DMS114 treated with DMSO at 0.1 percent for 48 hours (cell line): ENCODE results near the gene CCDC172.
"Not testable (repeated sequence)": the region's sequence is repeated elsewhere in the genome, so short reads cannot be mapped to it uniquely, and the experiment has no call there.

Source experiments
- DNase-seq: peaks from one replicate; lab custom pipeline; 2025; ENCODE audit not compliant: unreplicated experiment; lab: John Stamatoyannopoulos, UW

Gene CCDC172

GRCh38 chr10:116329153-116329552 is 4.9 kb downstream of the CCDC172 start:
- no peak for DNase-seq

DNA sequence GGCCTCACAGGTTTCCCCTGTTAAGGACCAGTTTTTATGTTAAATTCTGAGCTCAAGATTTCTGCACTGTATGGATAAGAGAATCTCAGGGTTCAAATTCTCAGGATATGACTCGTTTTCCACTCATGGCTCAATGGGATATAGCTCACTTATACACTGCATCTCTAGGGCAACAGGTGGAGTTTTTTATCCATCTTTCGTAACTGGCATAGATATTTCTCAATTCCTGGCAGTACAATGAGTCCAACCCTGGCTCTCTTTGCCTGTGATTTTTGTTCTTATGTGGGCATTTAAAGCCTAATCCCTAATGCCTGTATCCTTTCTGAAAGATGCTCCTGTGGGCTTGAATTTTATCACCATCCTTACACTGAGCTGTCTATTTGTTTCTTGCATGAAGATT is 7.6 kb downstream of the CCDC172 start:
- no peak for DNase-seq

GRCh38 chr10:116336866-116337265 is 12.6 kb downstream of the CCDC172 start:
- no peak for DNase-seq

DNA sequence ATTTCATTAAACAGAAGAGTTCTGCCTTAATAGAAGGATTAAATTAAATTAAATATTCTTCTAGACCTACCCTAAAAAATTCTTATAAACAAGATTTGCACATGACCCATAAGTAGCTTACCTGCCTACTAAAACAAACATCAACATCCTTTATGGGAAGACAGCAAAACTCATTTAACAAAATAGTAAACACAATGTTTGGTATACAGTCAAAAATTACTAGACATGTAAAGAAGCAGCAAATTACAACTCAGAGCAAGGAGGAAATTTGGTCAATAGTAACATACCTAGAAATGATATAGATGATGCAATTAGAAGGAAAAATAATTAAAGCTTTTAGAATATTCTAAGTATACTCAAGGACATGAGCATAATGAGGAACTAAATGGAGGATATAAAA is 27.9 kb downstream of the CCDC172 start:
- no peak for DNase-seq

- no peak for DNase-seq
Measured at GRCh38 chr10:116353817-116354216, 29.6 kb downstream of the CCDC172 start.

DNA sequence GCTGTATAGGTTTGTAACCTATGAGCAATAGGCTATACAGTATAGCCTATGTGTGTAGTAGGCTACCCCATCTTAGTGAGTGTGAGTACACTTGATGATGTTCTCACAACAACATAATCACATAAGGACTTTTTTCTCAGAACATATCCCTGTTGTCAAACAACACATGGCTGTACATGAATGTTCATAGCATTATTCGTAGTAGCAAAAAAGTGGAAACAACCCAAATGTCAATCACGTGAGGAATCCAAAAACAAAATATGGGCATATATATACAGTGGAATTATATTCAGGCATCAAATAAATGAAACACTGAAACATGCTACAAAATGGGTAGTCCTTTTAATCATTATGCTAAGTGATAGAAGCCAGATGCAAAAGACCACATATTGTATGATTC is 31.1 kb downstream of the CCDC172 start:
- no peak for DNase-seq

- no peak for DNase-seq
Measured at GRCh38 chr10:116356833-116357232, 32.6 kb downstream of the CCDC172 start.

- DNase-seq: no peak
Measured at GRCh38 chr10:116364868-116365267, 40.6 kb downstream of the CCDC172 start.

GRCh38 chr10:116371737-116372136 is 47.5 kb downstream of the CCDC172 start:
- no peak for DNase-seq

GRCh38 chr10:116382290-116382689 is 58.0 kb downstream of the CCDC172 start:
- no peak for DNase-seq

DNA sequence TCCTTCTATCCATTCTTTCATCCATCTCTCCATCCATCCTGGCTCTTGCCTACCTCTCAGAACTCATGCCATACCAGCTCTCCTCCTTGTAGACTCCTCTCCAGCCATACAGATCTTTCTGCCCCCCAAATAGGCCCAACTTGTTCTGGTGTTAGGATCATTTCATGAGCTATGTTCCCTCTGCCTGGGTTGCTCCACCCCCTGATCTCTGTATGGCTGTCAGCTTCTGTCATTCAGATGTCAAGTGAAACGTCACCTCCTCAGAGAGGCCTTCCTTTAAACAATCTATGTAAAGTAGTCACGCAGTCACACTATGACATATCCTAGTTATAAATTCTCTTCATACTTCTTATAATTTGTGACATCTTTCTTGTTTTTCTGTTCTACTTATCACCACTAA is 61.1 kb downstream of the CCDC172 start:
- DNase-seq: no peak

DNA sequence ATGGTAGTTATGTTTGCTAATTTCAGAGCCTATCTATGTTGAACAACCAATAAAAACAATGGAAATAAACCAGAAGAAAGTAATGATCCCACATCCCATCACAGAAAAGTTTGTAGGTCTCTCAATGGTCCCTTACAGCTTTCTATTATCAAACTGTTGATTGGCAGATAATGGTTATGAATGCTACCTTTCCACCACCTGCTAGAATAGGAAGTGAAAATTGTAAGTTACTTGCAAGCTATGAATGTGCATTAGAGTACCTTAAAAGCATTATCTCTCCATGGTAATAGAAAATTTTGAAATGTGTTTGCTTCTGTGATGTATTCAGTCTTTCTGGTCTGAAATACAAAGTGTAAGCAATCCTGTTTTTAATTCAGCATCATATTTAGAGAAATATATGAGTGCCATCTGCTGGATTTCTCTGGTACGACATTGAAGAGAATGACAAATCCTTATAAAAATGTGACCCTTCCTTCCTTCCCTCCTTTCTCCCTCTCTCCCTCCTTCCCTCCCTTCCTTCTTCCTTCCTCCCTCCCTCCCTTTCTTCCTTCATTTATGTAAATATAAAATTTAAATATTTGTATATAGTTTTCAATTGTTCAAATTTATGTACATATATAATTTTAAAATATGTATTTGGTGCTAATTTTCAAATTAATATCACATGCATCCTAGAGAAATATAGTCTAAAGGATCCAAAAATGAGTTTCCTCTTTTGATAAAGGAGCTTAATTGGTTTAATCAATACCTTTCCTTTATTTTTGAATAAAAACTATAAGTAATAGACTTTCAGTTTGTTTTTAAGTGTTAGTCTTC is 62.0 kb downstream of the CCDC172 start:
- DNase-seq: peak; percentile 49

DNA sequence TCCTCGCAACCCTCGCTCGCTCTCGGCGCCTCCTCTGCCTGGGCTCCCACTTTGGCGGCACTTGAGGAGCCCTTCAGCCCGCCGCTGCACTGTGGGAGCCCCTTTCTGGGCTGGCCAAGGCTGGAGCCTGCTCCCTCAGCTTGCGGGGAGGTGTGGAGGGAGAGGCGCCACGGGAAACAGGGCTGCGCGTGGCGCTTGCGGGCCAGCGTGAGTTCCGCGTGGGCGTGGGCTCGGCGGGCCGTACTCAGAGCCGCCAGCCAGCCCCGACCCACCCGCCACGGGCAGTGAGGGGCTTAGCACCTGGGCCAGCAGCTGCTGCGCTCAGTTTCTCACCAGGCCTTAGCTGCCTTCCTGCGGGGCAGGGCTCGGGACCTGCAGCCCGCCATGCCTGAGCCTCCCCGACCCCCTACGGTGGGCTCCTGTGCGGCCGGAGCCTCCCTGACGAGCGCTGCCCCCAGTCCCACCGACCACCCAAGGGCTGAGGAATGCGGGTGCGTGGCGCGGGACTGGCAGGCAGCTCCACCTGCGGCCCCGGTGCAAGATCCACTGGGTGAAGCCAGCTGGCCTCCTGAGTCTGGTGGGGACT is 69.1 kb downstream of the CCDC172 start:
- DNase-seq: not testable (repeated sequence)

GRCh38 chr10:116395223-116395985 is 71.2 kb downstream of the CCDC172 start:
- no peak for DNase-seq

DNA sequence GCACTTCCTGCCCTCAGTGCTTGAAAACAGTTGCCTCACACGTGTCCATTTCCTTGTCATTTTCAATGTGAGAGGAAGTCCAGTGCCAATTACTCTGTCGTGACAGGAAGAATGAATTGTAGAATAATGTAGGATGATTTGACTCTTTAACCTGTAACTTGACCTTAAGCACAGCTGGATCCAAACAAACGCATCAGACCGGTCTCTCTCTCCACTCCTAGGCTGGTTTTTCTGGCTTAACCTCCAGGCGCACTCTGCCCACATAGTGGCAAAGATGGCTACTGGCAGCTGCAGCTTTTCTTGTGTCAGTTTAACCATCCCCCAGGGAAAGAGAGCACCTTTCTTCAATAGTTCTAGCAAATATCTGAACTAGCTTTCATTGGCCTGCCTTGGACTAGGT is 74.0 kb downstream of the CCDC172 start:
- no peak for DNase-seq

GRCh38 chr10:116402858-116403257 is 78.6 kb downstream of the CCDC172 start:
- no peak for DNase-seq

DNA sequence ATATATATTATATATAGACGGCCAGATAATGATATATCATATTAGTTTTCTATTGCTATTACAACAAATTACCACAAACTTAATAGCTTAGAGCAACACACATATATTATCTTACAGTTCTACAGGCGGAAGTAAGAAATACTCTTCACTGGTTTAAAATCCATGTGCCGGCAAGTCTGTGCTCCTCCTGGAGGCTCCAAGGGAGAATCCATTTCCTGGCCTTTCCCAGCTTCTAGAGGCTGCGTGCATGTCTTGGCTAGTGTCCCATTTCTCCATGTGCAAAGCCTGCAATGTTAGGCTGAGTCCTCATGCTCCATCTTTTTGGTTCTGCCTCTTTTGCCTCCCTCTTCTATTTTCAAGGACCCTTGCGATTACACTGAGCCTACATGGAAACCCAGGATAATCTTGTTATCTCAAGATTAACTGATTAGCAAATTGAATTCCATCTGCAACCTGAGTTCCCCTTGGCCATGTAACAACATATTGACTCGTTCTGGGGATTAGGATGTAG is 79.5 kb downstream of the CCDC172 start:
- no peak for DNase-seq

- DNase-seq: no peak
Measured at GRCh38 chr10:116408719-116409118, 84.5 kb downstream of the CCDC172 start.

GRCh38 chr10:116410351-116410750 is 86.1 kb downstream of the CCDC172 start:
- no peak for DNase-seq

DNA sequence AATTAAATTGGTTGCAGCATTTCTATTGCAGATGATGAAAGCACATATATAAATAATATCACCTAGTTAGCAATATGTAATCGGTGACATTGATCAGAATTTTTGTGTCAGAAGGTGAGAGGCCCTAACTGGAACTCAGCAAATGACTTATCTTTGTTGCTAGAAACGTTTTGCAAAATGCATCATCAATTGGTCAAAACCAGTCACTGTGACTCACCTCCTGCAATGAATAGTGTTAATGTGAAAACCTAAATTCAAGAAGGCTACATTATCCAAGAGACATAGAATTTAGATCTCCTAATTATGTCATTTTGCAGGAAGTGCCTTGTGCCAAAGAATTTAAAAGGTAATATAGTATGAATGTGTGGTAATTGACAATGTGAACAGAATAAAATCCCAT is 93.6 kb downstream of the CCDC172 start:
- no peak for DNase-seq

DNA sequence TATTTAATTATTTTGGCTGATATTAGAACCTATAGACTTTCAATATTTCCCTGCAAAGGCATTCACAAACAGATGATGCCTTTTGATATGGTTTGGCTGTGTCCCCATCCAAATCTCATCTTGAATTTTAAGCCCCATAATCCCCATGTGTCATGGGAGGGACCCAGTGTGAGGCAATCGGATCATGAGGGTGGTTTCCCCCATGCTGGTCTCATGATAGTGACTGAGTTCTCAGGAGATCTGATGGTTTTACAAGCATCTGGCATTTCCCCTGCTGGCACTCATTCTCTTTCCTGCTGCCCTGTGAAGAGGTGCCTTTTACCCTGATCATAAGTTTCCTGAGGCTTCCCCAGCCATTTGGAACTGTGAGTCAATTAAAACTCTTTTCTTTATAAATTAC is 94.1 kb downstream of the CCDC172 start:
- no peak for DNase-seq

DNA sequence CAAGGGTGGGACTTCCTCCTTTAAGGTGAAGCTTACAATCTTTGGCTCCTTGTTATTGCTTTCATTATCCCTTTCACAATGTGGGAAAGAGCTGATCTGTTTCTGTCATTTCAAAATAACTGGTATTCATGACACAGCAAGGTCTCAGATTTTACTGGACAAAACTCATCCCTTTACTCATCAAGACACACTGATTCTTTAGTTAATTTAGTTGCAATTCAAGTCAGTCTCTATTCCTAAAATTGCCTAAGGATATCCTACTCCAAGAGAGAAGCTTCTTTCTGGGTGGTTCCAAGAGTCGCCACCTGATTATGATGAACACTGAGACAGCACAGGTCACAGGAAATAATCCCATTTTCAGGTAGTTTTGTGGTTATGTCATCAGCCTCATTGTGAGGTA is 97.6 kb downstream of the CCDC172 start:
- no peak for DNase-seq
